Erythroblast (primary cell): Measurements from ENCODE around the gene SARDH.

Source experiments
- GATA1 ChIP-seq: IDR thresholded peaks from 2 replicates; pipeline ENCODE4 v1.6.1; 2011; ENCODE audit warnings: low read depth, mild to moderate bottlenecking, control low read depth, low read length, moderate library complexity
- POLR2A ChIP-seq: IDR thresholded peaks from 2 replicates; pipeline ENCODE4 v1.6.1; 2011; ENCODE audit warnings: mild to moderate bottlenecking, low read length

GRCh38 chr9:133631111-133631510 lies 107.0 kb downstream of the SARDH start:
- TF ChIP-seq POLR2A, result no peak
- TF ChIP-seq GATA1, result no peak
